ENCODE results near the gene DMD.

- TF ChIP-seq CTCF (IDR thresholded peaks at IDR 0.05) (no peak), POLR2A (IDR thresholded peaks at IDR 0.05) (no peak), POLR2AphosphoS5 (IDR thresholded peaks at IDR 0.05) (no peak)
These were observed 922.0 kb downstream of the DMD start for GRCh38 chrX:32289356-32289755.

Measured in sigmoid colon (tissue), 4 donors.